A549 (cell line): ENCODE measurements around the gene NAP1L4. TPM values are rescaled to one million over a fixed set of nuclear protein-coding genes. Genes with fewer than 3 reads are reported as not detected.

Experiments used
- ATAC-seq, 2 experiments: fragments of 200-7000 bp in 1 of 2; fragments of >200 bp in 1 of 2; cut with Nextera tagmentation in 1 of 2; cut with Tn5 transposase in 1 of 2; 3 replicates each; pipeline versions ENCODE4 v1.8.0 to v1.9.1; 2018 to 2020; ENCODE audit warnings: mild to moderate bottlenecking in 1 of 2, moderate library complexity in 1 of 2
- CTCF ChIA-PET: fragments of 300-600 bp; sonication (Branson Sonifier 250); formaldehyde crosslinking; extraction: SDS; loops from one replicate; lab custom pipeline; 2021; ENCODE audit warnings: antibody characterized with exemption, inconsistent platforms; lab: Yijun Ruan, JAX
- POLR2A ChIA-PET: fragments of 350-600 bp; formaldehyde crosslinking; extraction: SDS; loops from one replicate; lab custom pipeline; 2021; ENCODE audit warnings: antibody characterized with exemption, inconsistent platforms; lab: Yijun Ruan, JAX
- DNase-seq, 2 experiments: peaks; one replicate each; pipeline versions ENCODE4 v3.0.0 to v3.0.0-alpha.2; 2011 to 2016; ENCODE audit warnings: low read depth in 1 of 2, low spot score in 1 of 2
- FAIRE-seq: peaks from 2 replicates; lab custom pipeline; 2011; peaks lifted over from hg19 to GRCh38; lab: Jason Lieb, UNC
- H3K27ac ChIP-seq, 2 experiments: fragments of >200 bp; sonication (Bioruptor Twin); formaldehyde crosslinking; 3 replicates each; pipeline ENCODE4 v1.5.1; 2016 to 2017
- H3K4me1 ChIP-seq: fragments of >200 bp; sonication (Bioruptor Twin); formaldehyde crosslinking; 3 replicates; pipeline ENCODE4 v1.6.1; 2016
- H3K4me2 ChIP-seq: fragments of >200 bp; sonication (Bioruptor Twin); formaldehyde crosslinking; 3 replicates; pipeline ENCODE4 v1.6.1; 2016
- H3K4me3 ChIP-seq: fragments of >200 bp; sonication (Bioruptor Twin); formaldehyde crosslinking; 3 replicates; pipeline ENCODE4 v1.5.1; 2016
- H3K9me3 ChIP-seq: fragments of >200 bp; sonication (Bioruptor Twin); formaldehyde crosslinking; 3 replicates; pipeline ENCODE4 v1.6.1; 2016
- ATOH8 ChIP-seq: fragments of 250-450 bp; sonication (Bioruptor Pico); IDR thresholded peaks from 2 replicates; pipeline ENCODE4 v1.5.0; 2020; ENCODE audit warnings: low read depth, mild to moderate bottlenecking, moderate library complexity
- CBX2 ChIP-seq: fragments of 200-600 bp; sonication (generic); IDR thresholded peaks from 2 replicates; pipeline ENCODE4 v1.6.1; 2016; ENCODE audit warnings: low read depth, mild to moderate bottlenecking, borderline replicate concordance
- CHD4 ChIP-seq: fragments of 200-600 bp; sonication (generic); IDR thresholded peaks from 2 replicates; pipeline ENCODE4 v1.6.1; 2016; ENCODE audit warnings: antibody characterized with exemption, mild to moderate bottlenecking, borderline replicate concordance
- CTCF ChIP-seq: fragments of >200 bp; sonication (Bioruptor Twin); formaldehyde crosslinking; IDR thresholded peaks from 3 replicates; pipeline ENCODE4 v1.5.1; 2016
- EP300 ChIP-seq, 2 experiments: fragments of >200 bp; sonication (Bioruptor Twin); formaldehyde crosslinking; IDR thresholded peaks; 2 replicates in 1 of 2; 3 replicates in 1 of 2; pipeline ENCODE4 v1.6.1; 2016 to 2017
- FOSL2 ChIP-seq, 2 experiments: fragments of 450-650 bp in 1 of 2; fragments of >200 bp in 1 of 2; sonication (Bioruptor Twin) in 1 of 2; formaldehyde crosslinking; IDR thresholded peaks; 2 replicates each; pipeline versions ENCODE4 v1.5.0 to v1.6.1; 2016 to 2020; ENCODE audit warnings: mild to moderate bottlenecking in 1 of 2, moderate library complexity in 1 of 2
- HES2 ChIP-seq: fragments of >200 bp; sonication (Bioruptor Twin); formaldehyde crosslinking; IDR thresholded peaks from 2 replicates; pipeline ENCODE4 v1.6.1; 2016
- HMGXB4 ChIP-seq: fragments of 250-450 bp; sonication (Bioruptor Pico); IDR thresholded peaks from 2 replicates; pipeline ENCODE4 v1.5.0; 2021; ENCODE audit warnings: mild to moderate bottlenecking, moderate library complexity, borderline replicate concordance
- HOXB13 ChIP-seq: fragments of 250-450 bp; sonication (Bioruptor Pico); IDR thresholded peaks from 2 replicates; pipeline ENCODE4 v1.5.0; 2020; ENCODE audit warnings: low read depth, mild to moderate bottlenecking, moderate library complexity
- JUN ChIP-seq, 2 experiments: fragments of >200 bp; sonication (Bioruptor Twin); formaldehyde crosslinking; IDR thresholded peaks; 2 replicates in 1 of 2; 3 replicates in 1 of 2; pipeline ENCODE4 v1.6.1; 2016 to 2017
- MAFK ChIP-seq: fragments of 450-650 bp; IDR thresholded peaks from 2 replicates; pipeline ENCODE4 v1.6.1; 2014; ENCODE audit not compliant: partially characterized antibody
- MAZ ChIP-seq: fragments of 150-350 bp; IDR thresholded peaks from 2 replicates; pipeline ENCODE4 v1.6.1; 2014; ENCODE audit warnings: antibody characterized with exemption, low read depth, low read length, borderline replicate concordance
- MYC ChIP-seq: IDR thresholded peaks from 2 replicates; pipeline ENCODE4 v1.6.1; 2012; ENCODE audit warnings: mild to moderate bottlenecking, inconsistent platforms, low read length, improper control_type of control experiment, borderline replicate concordance
- NPAS2 ChIP-seq: fragments of 250-450 bp; sonication (Bioruptor Pico); IDR thresholded peaks from 2 replicates; pipeline ENCODE4 v1.8.0; 2022; ENCODE audit warnings: mild to moderate bottlenecking, moderate library complexity, borderline replicate concordance
- NR3C1 ChIP-seq: fragments of >200 bp; sonication (Bioruptor Twin); formaldehyde crosslinking; IDR thresholded peaks from 3 replicates; pipeline ENCODE4 v1.6.1; 2017
- POLR2AphosphoS2 ChIP-seq: conservative IDR thresholded peaks from 2 replicates; pipeline ENCODE4 v1.6.1; 2012; ENCODE audit warnings: low read length, improper control_type of control experiment, inconsistent platforms
- RARB ChIP-seq: fragments of 250-450 bp; sonication (Bioruptor Pico); IDR thresholded peaks from 2 replicates; pipeline ENCODE4 v1.8.0; 2021; ENCODE audit warnings: mild to moderate bottlenecking, moderate library complexity
- RFX5 ChIP-seq: fragments of 450-650 bp; IDR thresholded peaks from 2 replicates; pipeline ENCODE4 v1.7.1; 2014; ENCODE audit warnings: antibody characterized with exemption, mild to moderate bottlenecking, moderate library complexity
- ZFP36 ChIP-seq: fragments of 450-650 bp; IDR thresholded peaks from 2 replicates; pipeline ENCODE4 v1.6.1; 2014; ENCODE audit warnings: borderline replicate concordance; ENCODE audit not compliant: partially characterized antibody
- WGBS: methylation state at CpG from one replicate; pipeline ENCODE4 v1.1.6; 2017; ENCODE audit errors: missing lambda C conversion rate; 5-methylcytosine and 5-hydroxymethylcytosine counted together
- polyA plus RNA-seq, 4 experiments: library from polyadenylated mRNA; depleted of rRNA in 3 of 4; stranded (reverse); fragments of >200 nt; fragmentation: RNase III in 1 of 4; extraction: RNeasy Plus Mini Kit Qiagen cat#74134 plus additional on column Dnase treatment in 1 of 4; gene quantifications; 2 replicates in 3 of 4; 3 replicates in 1 of 4; pipeline ENCODE4 v1.2.3, GENCODE V29; 2011 to 2017

The NAP1L4 gene
- polyA plus RNA-seq, 2 of the 4 experiments (the other 2 are of a cell fraction): 132 to 148 TPM

- POLR2A ChIA-PET: interaction anchor here (0.7 kb wide), 1 partner anchor 17 kb away, joined by 3 read pairs; the partner anchor contains the start of gene NAP1L4
- no peaks in the 10 kb centered on the region for H3K4me1 ChIP-seq
- H3K4me2 ChIP-seq: no peak overlapping the region
- no peak for TF ChIP-seq ATOH8 (CRISPR knock-in tag)
- TF ChIP-seq FOSL2 (IDR thresholded peaks at IDR 0.05): no peak
- no peak for TF ChIP-seq FOSL2 (CRISPR knock-in tag; IDR thresholded peaks at IDR 0.05)
- no peak for TF ChIP-seq CTCF
- TF ChIP-seq, all 56 proteins: peak for 0
- no peak for DNase-seq
- no peak for FAIRE-seq
- ATAC-seq: no peak
- WGBS: 93% methylated on average over 9 of the region's 9 CpGs
- Histone ChIP-seq H3K27ac (no peak overlapping the region), H3K4me3 (no peak overlapping the region), H3K9me3 (no peaks in the 10 kb centered on the region)
- CTCF ChIA-PET: interaction anchor here (1.0 to 2.2 kb wide), 4 partner anchors 27 to 476 kb away, joined by 3 to 9 read pairs (median 6); no protein-coding TSS in a partner anchor
Measured at GRCh38 chr11:3008746-3009336, 16.7 kb upstream of the NAP1L4 start.

- Histone ChIP-seq H3K4me1 (no peaks in the 10 kb centered on the region), H3K9me3 (no peaks in the 10 kb centered on the region), H3K27ac (no peak overlapping the region), H3K4me3 (no peak overlapping the region), H3K4me2 (no peak overlapping the region)
- 89% methylated on average over 12 of the region's 20 CpGs for WGBS
- ATAC-seq: no peak
- POLR2A ChIA-PET: interaction anchor here (1.3 to 1.5 kb wide), 2 partner anchors 8 to 16 kb away, joined by 3 to 4 read pairs; partner anchors contain the start of gene NAP1L4
- CTCF ChIA-PET: interaction anchor here (1.0 to 2.3 kb wide), 5 partner anchors 8 to 84 kb away, joined by 3 to 9 read pairs (median 6); no protein-coding TSS in a partner anchor
- FAIRE-seq: no peak
- TF ChIP-seq NPAS2 (CRISPR knock-in tag) (no peak), CHD4 (no peak), JUN (IDR thresholded peaks at IDR 0.05) (no peak), CBX2 (no peak), NR3C1 (no peak), HES2 (no peak), RARB (CRISPR knock-in tag) (no peak), ZFP36 (no peak), CTCF (no peak), EP300 (IDR thresholded peaks at IDR 0.05) (no peak), POLR2AphosphoS2 (no peak), MYC (no peak), MAFK (no peak), MAZ (no peak), HMGXB4 (no peak), HOXB13 (CRISPR knock-in tag) (no peak), RFX5 (no peak)
- TF ChIP-seq, all 56 proteins: peak for 0
- no peak for DNase-seq
Measured at GRCh38 chr11:3007404-3008010, 15.4 kb upstream of the NAP1L4 start.
